ENCODE data around the gene ZNF714.

Gene ZNF714

GRCh38 chr19:21082011-21082975, at the start of gene ZNF714:
Gene ZNF714 (plus strand): TSS chr19:21082203. CDS start chr19:21098269, 16,066 bp downstream.
- Mint-ChIP-seq H3K4me3 (peak within 1 kb of the TSS; percentile 98), H3K36me3 (ENCODE audit: low read depth) (peaks cover 38% of the 10 kb centered on the region), H3K4me1 (peaks cover 27% of the 10 kb centered on the region), H3K27ac (peak within 1 kb of the TSS; percentile 89), H3K9me3 (no peaks in the 10 kb centered on the region), H3K27me3 (no peaks in the 10 kb centered on the region)
- peak; percentile 77 for DNase-seq
- ATAC-seq, result peak; percentile 99

GRCh38 chr19:21045028-21045427, 37.0 kb upstream of the ZNF714 start:
- Mint-ChIP-seq H3K27me3 (no peaks in the 10 kb centered on the region), H3K9me3 (peaks cover 52% of the 10 kb centered on the region), H3K4me3 (no peak overlapping the region), H3K27ac (no peak overlapping the region), H3K36me3 (ENCODE audit: low read depth) (peaks cover 83% of the 10 kb centered on the region), H3K4me1 (peaks cover 2% of the 10 kb centered on the region)
- ATAC-seq, result no peak
- DNase-seq, result no peak

- H3K4me3 Mint-ChIP-seq, result no peak overlapping the region
- DNase-seq (no peak), ATAC-seq (no peak)
- H3K27me3 Mint-ChIP-seq, result no peaks in the 10 kb centered on the region
- peaks cover 83% of the 10 kb centered on the region for H3K36me3 Mint-ChIP-seq (ENCODE audit: low read depth)
- H3K4me1 Mint-ChIP-seq, result peaks cover 2% of the 10 kb centered on the region
- no peak overlapping the region for H3K27ac Mint-ChIP-seq
- H3K9me3 Mint-ChIP-seq, result peaks cover 55% of the 10 kb centered on the region
These were observed 35.5 kb upstream of the ZNF714 start for GRCh38 chr19:21046489-21046888.

- H3K27ac Mint-ChIP-seq, result no peak overlapping the region
These were observed 34.3 kb upstream of the ZNF714 start for GRCh38 chr19:21047716-21048115.

GRCh38 chr19:21052902-21053301, 29.1 kb upstream of the ZNF714 start:
- Mint-ChIP-seq H3K27me3 (no peaks in the 10 kb centered on the region), H3K27ac (no peak overlapping the region), H3K9me3 (peaks cover 40% of the 10 kb centered on the region), H3K4me3 (no peak overlapping the region), H3K36me3 (ENCODE audit: low read depth) (peaks cover 84% of the 10 kb centered on the region), H3K4me1 (no peaks in the 10 kb centered on the region)
- ATAC-seq, result no peak
- DNase-seq, result no peak

More at GRCh38 chr19:21047716-21048115, 34.3 kb upstream of the ZNF714 start:
- peaks cover 60% of the 10 kb centered on the region for H3K9me3 Mint-ChIP-seq
- H3K27me3 Mint-ChIP-seq, result no peaks in the 10 kb centered on the region
- H3K36me3 Mint-ChIP-seq (ENCODE audit: low read depth), result peaks cover 85% of the 10 kb centered on the region
- no peak overlapping the region for H3K4me3 Mint-ChIP-seq
- DNase-seq, result no peak
- peaks cover 2% of the 10 kb centered on the region for H3K4me1 Mint-ChIP-seq
- no peak for ATAC-seq

- H3K9me3 Mint-ChIP-seq, result peaks cover 19% of the 10 kb centered on the region
- H3K27ac Mint-ChIP-seq, result no peak overlapping the region
- no peak for DNase-seq
- H3K36me3 Mint-ChIP-seq (ENCODE audit: low read depth), result peaks cover 53% of the 10 kb centered on the region
- H3K4me3 Mint-ChIP-seq, result no peak overlapping the region
- H3K4me1 Mint-ChIP-seq, result no peaks in the 10 kb centered on the region
- no peak for ATAC-seq
- no peaks in the 10 kb centered on the region for H3K27me3 Mint-ChIP-seq
These were observed 16.7 kb upstream of the ZNF714 start for GRCh38 chr19:21065336-21065735.

- Mint-ChIP-seq H3K36me3 (ENCODE audit: low read depth) (peaks cover 33% of the 10 kb centered on the region), H3K4me3 (peak overlapping the region; percentile 34), H3K27me3 (no peaks in the 10 kb centered on the region), H3K4me1 (peaks cover 27% of the 10 kb centered on the region), H3K9me3 (no peaks in the 10 kb centered on the region), H3K27ac (no peak overlapping the region)
- peak; percentile 51 for ATAC-seq
- DNase-seq, result no peak
These were observed 2.3 kb downstream of the ZNF714 start for GRCh38 chr19:21084343-21084742.

GRCh38 chr19:21087871-21088270, 5.9 kb downstream of the ZNF714 start:
- Mint-ChIP-seq H3K27me3 (no peaks in the 10 kb centered on the region), H3K4me3 (no peak overlapping the region), H3K9me3 (no peaks in the 10 kb centered on the region), H3K36me3 (ENCODE audit: low read depth) (peaks cover 38% of the 10 kb centered on the region), H3K27ac (no peak overlapping the region), H3K4me1 (peaks cover 22% of the 10 kb centered on the region)
- no peak for ATAC-seq
- DNase-seq, result no peak

GRCh38 chr19:21092109-21092508, 10.1 kb downstream of the ZNF714 start:
- no peak for DNase-seq
- H3K4me1 Mint-ChIP-seq, result peaks cover 3% of the 10 kb centered on the region
- no peaks in the 10 kb centered on the region for H3K27me3 Mint-ChIP-seq
- no peak overlapping the region for H3K4me3 Mint-ChIP-seq
- peaks cover 33% of the 10 kb centered on the region for H3K36me3 Mint-ChIP-seq (ENCODE audit: low read depth)
- H3K9me3 Mint-ChIP-seq, result no peaks in the 10 kb centered on the region
- no peak for ATAC-seq
- H3K27ac Mint-ChIP-seq, result no peak overlapping the region

GRCh38 chr19:21094347-21095025, 12.5 kb downstream of the ZNF714 start:
- Mint-ChIP-seq H3K27me3 (no peaks in the 10 kb centered on the region), H3K9me3 (no peaks in the 10 kb centered on the region), H3K4me1 (peaks cover 3% of the 10 kb centered on the region), H3K36me3 (ENCODE audit: low read depth) (peaks cover 45% of the 10 kb centered on the region), H3K27ac (no peak overlapping the region), H3K4me3 (no peak overlapping the region)
- DNase-seq, result no peak
- no peak for ATAC-seq

- Mint-ChIP-seq H3K9me3 (no peaks in the 10 kb centered on the region), H3K36me3 (ENCODE audit: low read depth) (peaks cover 55% of the 10 kb centered on the region), H3K4me3 (no peak overlapping the region), H3K27me3 (no peaks in the 10 kb centered on the region), H3K27ac (no peak overlapping the region), H3K4me1 (peaks cover 3% of the 10 kb centered on the region)
- DNase-seq, result no peak
- no peak for ATAC-seq
These were observed 16.3 kb downstream of the ZNF714 start for GRCh38 chr19:21098291-21098690.

GRCh38 chr19:21101521-21102242, 19.7 kb downstream of the ZNF714 start:
- DNase-seq (no peak), ATAC-seq (peak; percentile 40)
- Mint-ChIP-seq H3K27ac (no peak overlapping the region), H3K9me3 (no peaks in the 10 kb centered on the region), H3K27me3 (no peaks in the 10 kb centered on the region), H3K4me3 (no peak overlapping the region), H3K36me3 (ENCODE audit: low read depth) (peaks cover 59% of the 10 kb centered on the region), H3K4me1 (no peaks in the 10 kb centered on the region)

- Mint-ChIP-seq H3K4me1 (no peaks in the 10 kb centered on the region), H3K27ac (no peak overlapping the region), H3K27me3 (no peaks in the 10 kb centered on the region), H3K4me3 (no peak overlapping the region), H3K9me3 (peaks cover 29% of the 10 kb centered on the region), H3K36me3 (ENCODE audit: low read depth) (peaks cover 75% of the 10 kb centered on the region)
- no peak for ATAC-seq
- no peak for DNase-seq
These were observed 27.1 kb downstream of the ZNF714 start for GRCh38 chr19:21109116-21109515.

- ATAC-seq, result no peak
- peaks cover 76% of the 10 kb centered on the region for H3K36me3 Mint-ChIP-seq (ENCODE audit: low read depth)
- no peak overlapping the region for H3K4me3 Mint-ChIP-seq
- H3K27me3 Mint-ChIP-seq, result no peaks in the 10 kb centered on the region
- no peak for DNase-seq
- no peak overlapping the region for H3K27ac Mint-ChIP-seq
- no peaks in the 10 kb centered on the region for H3K4me1 Mint-ChIP-seq
- H3K9me3 Mint-ChIP-seq, result peaks cover 38% of the 10 kb centered on the region
These were observed 28.2 kb downstream of the ZNF714 start for GRCh38 chr19:21110183-21110582.
